ENCODE results near the gene HDAC10. TPM values are rescaled to one million over a fixed set of nuclear protein-coding genes. Genes with fewer than 3 reads are reported as not detected.

Gene HDAC10
- total RNA-seq, 1 donor from 2014 or later, result 42.1 TPM

GRCh38 chr22:50242406-50242949 is 8.6 kb downstream of the HDAC10 start:
- no peak overlapping the region for H3K27ac Mint-ChIP-seq (ENCODE audit: unreplicated experiment)
- H3K4me3 Mint-ChIP-seq (ENCODE audit: unreplicated experiment), result peak overlapping the region; percentile 68
- H3K4me1 Mint-ChIP-seq (ENCODE audit: unreplicated experiment), result peaks cover 22% of the 10 kb centered on the region
- DNase-seq (ENCODE audit: low spot score), result no peak
- TF ChIP-seq CTCF (IDR thresholded peaks at IDR 0.05; ENCODE audit: unreplicated experiment), result no peak
- H3K27me3 Mint-ChIP-seq (ENCODE audit: unreplicated experiment), result peaks cover 9% of the 10 kb centered on the region
- no peaks in the 10 kb centered on the region for H3K36me3 Mint-ChIP-seq (ENCODE audit: low read depth, unreplicated experiment)
- no peaks in the 10 kb centered on the region for H3K9me3 Mint-ChIP-seq (ENCODE audit: unreplicated experiment)

GRCh38 chr22:50238755-50239154 is 12.3 kb downstream of the HDAC10 start:
- no peak for DNase-seq (ENCODE audit: low spot score)
- Mint-ChIP-seq H3K9me3 (ENCODE audit: unreplicated experiment) (no peaks in the 10 kb centered on the region), H3K36me3 (ENCODE audit: low read depth, unreplicated experiment) (peaks cover 17% of the 10 kb centered on the region), H3K27me3 (ENCODE audit: unreplicated experiment) (peaks cover 9% of the 10 kb centered on the region), H3K27ac (ENCODE audit: unreplicated experiment) (no peak overlapping the region), H3K4me1 (ENCODE audit: unreplicated experiment) (peaks cover 14% of the 10 kb centered on the region), H3K4me3 (ENCODE audit: unreplicated experiment) (no peak overlapping the region)
- TF ChIP-seq CTCF (IDR thresholded peaks at IDR 0.05; ENCODE audit: unreplicated experiment), result no peak

GRCh38 chr22:50236731-50237409 is 14.2 kb downstream of the HDAC10 start:
- peaks cover 5% of the 10 kb centered on the region for H3K4me1 Mint-ChIP-seq (ENCODE audit: unreplicated experiment)
- H3K27me3 Mint-ChIP-seq (ENCODE audit: unreplicated experiment), result peaks cover 8% of the 10 kb centered on the region
- peaks cover 26% of the 10 kb centered on the region for H3K36me3 Mint-ChIP-seq (ENCODE audit: low read depth, unreplicated experiment)
- peak; percentile 79 for TF ChIP-seq CTCF (IDR thresholded peaks at IDR 0.05; ENCODE audit: unreplicated experiment)
- no peak for DNase-seq (ENCODE audit: low spot score)
- H3K4me3 Mint-ChIP-seq (ENCODE audit: unreplicated experiment), result no peak overlapping the region
- H3K9me3 Mint-ChIP-seq (ENCODE audit: unreplicated experiment), result no peaks in the 10 kb centered on the region
- H3K27ac Mint-ChIP-seq (ENCODE audit: unreplicated experiment), result no peak overlapping the region

- no peak overlapping the region for H3K27ac Mint-ChIP-seq (ENCODE audit: unreplicated experiment)
- TF ChIP-seq CTCF (IDR thresholded peaks at IDR 0.05; ENCODE audit: unreplicated experiment), result no peak
- no peak for DNase-seq (ENCODE audit: low spot score)
- peaks cover 13% of the 10 kb centered on the region for H3K27me3 Mint-ChIP-seq (ENCODE audit: unreplicated experiment)
- no peak overlapping the region for H3K4me3 Mint-ChIP-seq (ENCODE audit: unreplicated experiment)
- H3K9me3 Mint-ChIP-seq (ENCODE audit: unreplicated experiment), result no peaks in the 10 kb centered on the region
- no peaks in the 10 kb centered on the region for H3K4me1 Mint-ChIP-seq (ENCODE audit: unreplicated experiment)
- peaks cover 33% of the 10 kb centered on the region for H3K36me3 Mint-ChIP-seq (ENCODE audit: low read depth, unreplicated experiment)
Observed at GRCh38 chr22:50233223-50233622, 17.8 kb downstream of the HDAC10 start.

GRCh38 chr22:50232481-50233151 is 18.4 kb downstream of the HDAC10 start:
- Mint-ChIP-seq H3K4me3 (ENCODE audit: unreplicated experiment) (no peak overlapping the region), H3K27ac (ENCODE audit: unreplicated experiment) (peak overlapping the region; percentile 30)

More at GRCh38 chr22:50232481-50233151, 18.4 kb downstream of the HDAC10 start:
- H3K27me3 Mint-ChIP-seq (ENCODE audit: unreplicated experiment), result peaks cover 13% of the 10 kb centered on the region
- no peak for TF ChIP-seq CTCF (IDR thresholded peaks at IDR 0.05; ENCODE audit: unreplicated experiment)
- no peak for DNase-seq (ENCODE audit: low spot score)
- H3K9me3 Mint-ChIP-seq (ENCODE audit: unreplicated experiment), result no peaks in the 10 kb centered on the region
- H3K36me3 Mint-ChIP-seq (ENCODE audit: low read depth, unreplicated experiment), result peaks cover 33% of the 10 kb centered on the region
- H3K4me1 Mint-ChIP-seq (ENCODE audit: unreplicated experiment), result no peaks in the 10 kb centered on the region

Data from endothelial cell (in vitro differentiated cells).